Thoracic aorta (tissue), 2 donors: ENCODE data around the gene AGTPBP1. TPM values are rescaled to one million over a fixed set of nuclear protein-coding genes. Genes with fewer than 3 reads are reported as not detected.
"Not testable (repeated sequence)": the region's sequence is repeated elsewhere in the genome, so short reads cannot be mapped to it uniquely, and the experiment has no call there.

Source experiments
- ATAC-seq: fragments of 150-250 bp; one replicate; pipeline ENCODE4 v1.8.0; 2017; ENCODE audit warnings: low read depth; ENCODE audit not compliant: insufficient number of reproducible peaks, low FRiP score
- DNase-seq: peaks from one replicate; pipeline ENCODE4 v3.0.0-alpha.2; 2020; ENCODE audit warnings: low spot score
- H3K27ac ChIP-seq, 2 donors: fragments of 200-600 bp; sonication (generic); 1 replicate in 1 of 2; 2 replicates in 1 of 2; pipeline ENCODE4 v1.5.1; 2016; ENCODE audit warnings: mild to moderate bottlenecking in 2 of 2, moderate library complexity in 2 of 2
- H3K27me3 ChIP-seq: fragments of 200-600 bp; sonication (generic); replicated peaks from 2 replicates; pipeline ENCODE4 v1.6.0; 2016; ENCODE audit warnings: mild to moderate bottlenecking; ENCODE audit not compliant: insufficient read depth
- H3K36me3 ChIP-seq: fragments of 200-600 bp; sonication (generic); one replicate; pipeline ENCODE4 v1.5.1; 2016
- H3K4me1 ChIP-seq, 2 donors: fragments of 200-600 bp; sonication (generic); 1 replicate in 1 of 2; 2 replicates in 1 of 2; pipeline versions ENCODE4 v1.5.1 to v1.6.0; 2016; ENCODE audit warnings: low read depth in 2 of 2, mild to moderate bottlenecking in 1 of 2; ENCODE audit not compliant: control insufficient read depth in 1 of 2
- H3K4me3 ChIP-seq: fragments of 200-600 bp; sonication (generic); 2 replicates; pipeline ENCODE4 v1.5.1; 2016; ENCODE audit warnings: mild to moderate bottlenecking
- H3K9me3 ChIP-seq: fragments of 200-600 bp; sonication (generic); 2 replicates; pipeline ENCODE4 v1.5.1; 2016
- CTCF ChIP-seq: fragments of 200-600 bp; sonication (generic); IDR thresholded peaks from one replicate; pipeline ENCODE4 v1.5.1; 2019; ENCODE audit warnings: antibody characterized with exemption
- total RNA-seq, 2 donors: library from RNA; depleted of rRNA; stranded (reverse); fragments of >200 nt; gene quantifications; one replicate each; pipeline versions ENCODE4 v1.1.0 to v1.2.3, GENCODE V29; 2016

AGTPBP1 gene, protein sequence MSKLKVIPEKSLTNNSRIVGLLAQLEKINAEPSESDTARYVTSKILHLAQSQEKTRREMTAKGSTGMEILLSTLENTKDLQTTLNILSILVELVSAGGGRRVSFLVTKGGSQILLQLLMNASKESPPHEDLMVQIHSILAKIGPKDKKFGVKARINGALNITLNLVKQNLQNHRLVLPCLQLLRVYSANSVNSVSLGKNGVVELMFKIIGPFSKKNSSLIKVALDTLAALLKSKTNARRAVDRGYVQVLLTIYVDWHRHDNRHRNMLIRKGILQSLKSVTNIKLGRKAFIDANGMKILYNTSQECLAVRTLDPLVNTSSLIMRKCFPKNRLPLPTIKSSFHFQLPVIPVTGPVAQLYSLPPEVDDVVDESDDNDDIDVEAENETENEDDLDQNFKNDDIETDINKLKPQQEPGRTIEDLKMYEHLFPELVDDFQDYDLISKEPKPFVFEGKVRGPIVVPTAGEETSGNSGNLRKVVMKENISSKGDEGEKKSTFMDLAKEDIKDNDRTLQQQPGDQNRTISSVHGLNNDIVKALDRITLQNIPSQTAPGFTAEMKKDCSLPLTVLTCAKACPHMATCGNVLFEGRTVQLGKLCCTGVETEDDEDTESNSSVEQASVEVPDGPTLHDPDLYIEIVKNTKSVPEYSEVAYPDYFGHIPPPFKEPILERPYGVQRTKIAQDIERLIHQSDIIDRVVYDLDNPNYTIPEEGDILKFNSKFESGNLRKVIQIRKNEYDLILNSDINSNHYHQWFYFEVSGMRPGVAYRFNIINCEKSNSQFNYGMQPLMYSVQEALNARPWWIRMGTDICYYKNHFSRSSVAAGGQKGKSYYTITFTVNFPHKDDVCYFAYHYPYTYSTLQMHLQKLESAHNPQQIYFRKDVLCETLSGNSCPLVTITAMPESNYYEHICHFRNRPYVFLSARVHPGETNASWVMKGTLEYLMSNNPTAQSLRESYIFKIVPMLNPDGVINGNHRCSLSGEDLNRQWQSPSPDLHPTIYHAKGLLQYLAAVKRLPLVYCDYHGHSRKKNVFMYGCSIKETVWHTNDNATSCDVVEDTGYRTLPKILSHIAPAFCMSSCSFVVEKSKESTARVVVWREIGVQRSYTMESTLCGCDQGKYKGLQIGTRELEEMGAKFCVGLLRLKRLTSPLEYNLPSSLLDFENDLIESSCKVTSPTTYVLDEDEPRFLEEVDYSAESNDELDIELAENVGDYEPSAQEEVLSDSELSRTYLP
- total RNA-seq, result 10 to 100 TPM; 35.0 to 38.3 TPM

- H3K9me3 ChIP-seq, result no peaks in the 10 kb centered on the region
- no peak for TF ChIP-seq CTCF
- peak; percentile 87 for ATAC-seq
Observed at GRCh38 chr9:85741875-85742596, at the start of gene AGTPBP1. Gene AGTPBP1 (minus strand): TSS chr9:85741954. CDS start chr9:85712533, 29,421 bp downstream.

GRCh38 chr9:85786116-85786515 is 44.4 kb upstream of the AGTPBP1 start:
- not testable (repeated sequence) for ATAC-seq, H3K4me3 ChIP-seq, H3K9me3 ChIP-seq, DNase-seq, H3K4me1 ChIP-seq, H3K27me3 ChIP-seq, H3K36me3 ChIP-seq, H3K27ac ChIP-seq

More at GRCh38 chr9:85741875-85742596, at the start of gene AGTPBP1:
- Histone ChIP-seq H3K36me3 (no peaks in the 10 kb centered on the region), H3K4me3 (peak within 1 kb of the TSS; percentile 97), H3K27ac (peak within 1 kb of the TSS; percentile 75 to 76), H3K4me1 (peaks cover 8 to 12% of the 10 kb centered on the region in 2 donors), H3K27me3 (no peaks in the 10 kb centered on the region)
- DNase-seq, result peak; percentile 62

GRCh38 chr9:85773844-85774243 is 32.1 kb upstream of the AGTPBP1 start:
- ATAC-seq, H3K27ac ChIP-seq, H3K4me3 ChIP-seq, H3K4me1 ChIP-seq, H3K27me3 ChIP-seq, DNase-seq, H3K9me3 ChIP-seq, H3K36me3 ChIP-seq: not testable (repeated sequence)

GRCh38 chr9:85761802-85762201 is 20.0 kb upstream of the AGTPBP1 start:
- not testable (repeated sequence) for H3K9me3 ChIP-seq, DNase-seq, H3K27ac ChIP-seq, H3K36me3 ChIP-seq, H3K4me3 ChIP-seq, H3K27me3 ChIP-seq, ATAC-seq, H3K4me1 ChIP-seq

DNA sequence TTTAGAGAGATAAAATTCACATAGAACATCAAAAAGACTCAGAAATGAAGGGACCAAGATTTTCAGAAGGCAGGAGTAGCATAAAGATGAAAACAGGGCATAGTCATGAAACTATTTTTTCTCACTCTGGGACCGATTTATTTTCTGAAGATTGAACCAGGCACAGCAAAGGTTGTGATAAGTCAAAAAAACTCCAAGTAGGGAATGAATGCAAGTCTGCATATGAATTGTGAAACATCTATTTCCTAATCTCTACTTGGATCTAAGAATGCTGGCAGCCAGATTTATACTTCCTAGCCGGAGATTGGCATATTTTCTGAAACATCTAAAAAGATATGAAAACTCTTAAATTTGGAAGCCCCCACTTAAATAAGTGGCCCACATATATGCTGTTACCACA is 16.0 kb upstream of the AGTPBP1 start:
- not testable (repeated sequence) for ATAC-seq, H3K27ac ChIP-seq, H3K4me1 ChIP-seq, H3K4me3 ChIP-seq, DNase-seq, H3K27me3 ChIP-seq, H3K36me3 ChIP-seq, H3K9me3 ChIP-seq

- H3K36me3 ChIP-seq, DNase-seq, H3K27me3 ChIP-seq, H3K27ac ChIP-seq, H3K4me3 ChIP-seq, ATAC-seq, H3K4me1 ChIP-seq, H3K9me3 ChIP-seq: not testable (repeated sequence)
Observed at GRCh38 chr9:85756216-85756615, 14.5 kb upstream of the AGTPBP1 start.

DNA sequence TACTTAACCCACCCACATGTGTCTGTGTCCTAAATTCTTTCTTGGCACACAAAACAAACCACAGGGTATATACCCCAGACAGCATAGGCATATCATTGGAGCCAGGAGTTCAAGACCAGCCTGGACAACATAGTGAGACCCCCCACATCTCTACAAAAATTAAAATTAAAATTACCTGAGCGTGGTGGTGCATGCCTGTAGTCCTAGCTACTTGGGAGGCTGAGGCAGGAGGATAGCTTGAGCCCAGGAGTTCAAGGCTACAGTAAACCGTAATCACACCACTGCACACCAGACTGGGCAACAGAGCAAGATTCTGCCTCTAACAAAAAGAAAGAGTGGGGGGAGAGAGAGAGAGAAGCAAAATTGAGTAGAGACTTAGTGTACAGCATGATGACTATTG is 4.6 kb upstream of the AGTPBP1 start:
- H3K4me3 ChIP-seq, result no peak overlapping the region
- TF ChIP-seq CTCF, result no peak
- H3K36me3 ChIP-seq, result no peaks in the 10 kb centered on the region
- no peak overlapping the region for H3K27ac ChIP-seq
- H3K9me3 ChIP-seq, result no peaks in the 10 kb centered on the region
- no peaks in the 10 kb centered on the region for H3K27me3 ChIP-seq
- DNase-seq, result no peak
- no peak for ATAC-seq
- H3K4me1 ChIP-seq, result peaks cover 6 to 8% of the 10 kb centered on the region in 2 donors
